ENCODE measurements around the gene IDI2. TPM values are rescaled to one million over a fixed set of nuclear protein-coding genes. Genes with fewer than 3 reads are reported as not detected.

The IDI2 gene
- total RNA-seq, 4 donors from 2014 or later: not detected

- peaks cover 14 to 48% (median 30%) of the 10 kb centered on the region in 3 donors for H3K4me1 ChIP-seq
- WGBS, 2 donors: 0% methylated on average over 2 of the region's 74 CpGs; no CpG with 5 or more reads in 1 of the 2 donors
- peaks cover 0 to 10% (median 3%) of the 10 kb centered on the region in 3 donors for H3K36me3 ChIP-seq
- H3K27ac ChIP-seq: peak within 1 kb of the TSS; percentile 95 to 99 (median 96)
- peak within 1 kb of the TSS; percentile 77 to 100 (median 95) for H3K4me3 ChIP-seq
- H3K27me3 ChIP-seq: no peaks in the 10 kb centered on the region
- peak; percentile 88 for DNase-seq
- TF ChIP-seq POLR2A (IDR thresholded peaks at IDR 0.05) (peak in 3 of 4 donors; percentile 78 to 86 (median 80)), CTCF (IDR thresholded peaks at IDR 0.05) (peak in 1 of 6 experiments; percentile 33)
- no peaks in the 10 kb centered on the region for H3K9me3 ChIP-seq
- intact Hi-C loops (cut with DNase I): no loop called here
Measured at GRCh38 chr10:987870-988666, 37.6 kb downstream of the IDI2 start, which contains the start of gene GTPBP4. TSS of gene GTPBP4 (plus strand) at chr10:988434. CDS start at chr10:988480, 46 bp downstream.

- Histone ChIP-seq H3K4me3 (peak overlapping the region; percentile 77 to 100 (median 95)), H3K27ac (peak overlapping the region; percentile 95 to 99 (median 96)), H3K27me3 (no peaks in the 10 kb centered on the region), H3K36me3 (peaks cover 0 to 4% (median 0%) of the 10 kb centered on the region in 3 donors), H3K9me3 (no peaks in the 10 kb centered on the region), H3K4me1 (peaks cover 14 to 48% (median 30%) of the 10 kb centered on the region in 3 donors)
- intact Hi-C loops (cut with DNase I): no loop called here
- DNase-seq: no peak
- WGBS, 2 donors: 0 to 5% methylated on average over 2 to 7 of the region's 7 CpGs
- TF ChIP-seq POLR2A (IDR thresholded peaks at IDR 0.05) (no peak), CTCF (IDR thresholded peaks at IDR 0.05) (no peak)
Measured at GRCh38 chr10:987620-987869, 38.1 kb downstream of the IDI2 start.

- 49 to 65% methylated on average over 9 to 14 of the region's 14 CpGs for WGBS, 2 donors
- Histone ChIP-seq H3K4me3 (peak overlapping the region; percentile 77 to 100 (median 95)), H3K9me3 (no peaks in the 10 kb centered on the region), H3K27me3 (no peaks in the 10 kb centered on the region), H3K36me3 (peaks cover 0 to 3% (median 0%) of the 10 kb centered on the region in 3 donors), H3K27ac (peak overlapping the region; percentile 95 to 99 (median 96)), H3K4me1 (peaks cover 14 to 48% (median 30%) of the 10 kb centered on the region in 3 donors)
- TF ChIP-seq POLR2A (IDR thresholded peaks at IDR 0.05) (no peak), CTCF (IDR thresholded peaks at IDR 0.05) (no peak)
- no peak for DNase-seq
- intact Hi-C loops (cut with DNase I): no loop called here
Measured at GRCh38 chr10:986881-987619, 38.6 kb downstream of the IDI2 start.

DNA sequence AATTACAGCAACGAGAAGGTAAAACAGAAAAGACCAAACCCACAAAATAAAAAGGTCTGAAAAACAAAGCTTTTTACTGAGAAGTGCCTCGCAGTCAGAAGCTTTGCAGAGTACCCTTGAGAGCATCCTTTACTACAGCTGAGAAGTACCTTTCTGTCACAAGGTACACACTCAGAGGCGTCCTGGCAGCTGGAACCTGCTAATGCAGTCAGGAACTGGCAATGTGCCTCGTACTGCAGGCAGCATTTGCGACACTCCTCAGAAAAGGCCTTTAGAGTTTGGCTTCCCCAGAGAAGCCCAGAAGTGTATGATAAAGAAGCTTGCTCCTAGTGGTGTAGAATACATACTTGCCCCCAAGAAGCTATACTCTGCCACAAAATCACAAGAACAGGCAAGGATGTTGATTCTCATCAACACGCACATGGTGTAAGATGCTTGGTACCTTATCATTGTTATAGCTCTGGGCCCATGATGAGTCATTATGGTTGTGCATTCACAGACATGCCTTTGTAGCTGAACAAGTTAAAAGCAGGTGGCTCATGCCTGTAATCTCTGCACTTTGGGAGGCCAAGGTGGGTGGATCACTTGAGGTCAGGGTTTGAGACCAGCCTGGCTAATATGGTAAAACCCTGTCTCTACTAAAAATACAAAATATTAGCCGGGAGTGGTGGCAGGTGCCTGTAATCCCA lies 39.4 kb downstream of the IDI2 start:
- Histone ChIP-seq H3K27me3 (no peaks in the 10 kb centered on the region), H3K9me3 (peaks cover 0 to under 1% (median 0%) of the 10 kb centered on the region in 3 donors), H3K4me1 (peaks cover 14 to 48% (median 30%) of the 10 kb centered on the region in 3 donors), H3K27ac (peak overlapping the region in 3 of 4 donors; percentile 39 to 96 (median 95)), H3K36me3 (peaks cover 0 to 3% (median 0%) of the 10 kb centered on the region in 3 donors), H3K4me3 (no peak overlapping the region)
- no peak for DNase-seq
- 50 to 73% methylated on average over 7 of the region's 7 CpGs for WGBS, 2 donors
- intact Hi-C loops (cut with DNase I): no loop called here
- TF ChIP-seq POLR2A (IDR thresholded peaks at IDR 0.05): no peak

GRCh38 chr10:985361-985760 lies 40.3 kb downstream of the IDI2 start:
- Histone ChIP-seq H3K36me3 (peaks cover 0 to 3% (median 0%) of the 10 kb centered on the region in 3 donors), H3K27ac (no peak overlapping the region), H3K27me3 (no peaks in the 10 kb centered on the region), H3K4me3 (no peak overlapping the region), H3K9me3 (peaks cover 0 to 10% (median 4%) of the 10 kb centered on the region in 3 donors), H3K4me1 (peaks cover 14 to 41% (median 30%) of the 10 kb centered on the region in 3 donors)
- no peak for DNase-seq
- WGBS, 2 donors: 94 to 100% methylated on average over 1 to 2 of the region's 2 CpGs
- TF ChIP-seq CTCF (IDR thresholded peaks at IDR 0.05): no peak
- TF ChIP-seq POLR2A (IDR thresholded peaks at IDR 0.05): no peak
- intact Hi-C loops (cut with DNase I): no loop called here
